Measurements from ENCODE around the gene SLC4A2.
A peak's percentile ranks its signal among the peaks of the same experiment; 100 is the strongest.

Gene SLC4A2

GRCh38 chr7:151064454-151064853, 5.1 kb downstream of the SLC4A2 start:
- DNase-seq, result no peak

GRCh38 chr7:151064993-151065392, 5.6 kb downstream of the SLC4A2 start:
- no peak for DNase-seq

GRCh38 chr7:151065516-151065915, 6.1 kb downstream of the SLC4A2 start:
- DNase-seq, result no peak

GRCh38 chr7:151066273-151066974, 7.0 kb downstream of the SLC4A2 start:
- DNase-seq, result no peak

GRCh38 chr7:151068069-151068773, 8.8 kb downstream of the SLC4A2 start:
- DNase-seq, result no peak

- DNase-seq, result no peak
Measured at GRCh38 chr7:151069841-151070573, 10.6 kb downstream of the SLC4A2 start.

- DNase-seq, result no peak
Measured at GRCh38 chr7:151070574-151070960, 11.2 kb downstream of the SLC4A2 start.

- DNase-seq, result no peak
Measured at GRCh38 chr7:151071032-151071866, 11.9 kb downstream of the SLC4A2 start.

GRCh38 chr7:151073990-151074389, 14.6 kb downstream of the SLC4A2 start:
- DNase-seq, result no peak

GRCh38 chr7:151074817-151075661, 15.7 kb downstream of the SLC4A2 start:
- DNase-seq, result no peak

GRCh38 chr7:151075662-151075971, 16.2 kb downstream of the SLC4A2 start:
- no peak for DNase-seq

GRCh38 chr7:151075978-151076426, 16.6 kb downstream of the SLC4A2 start:
- DNase-seq, result no peak

GRCh38 chr7:151076863-151077704, 17.7 kb downstream of the SLC4A2 start:
- no peak for DNase-seq

- DNase-seq, result no peak
Measured at GRCh38 chr7:151077705-151078232, 18.4 kb downstream of the SLC4A2 start.

GRCh38 chr7:151078233-151079040, 19.0 kb downstream of the SLC4A2 start:
- DNase-seq, result no peak

GRCh38 chr7:151079199-151079910, 20.0 kb downstream of the SLC4A2 start:
- DNase-seq, result no peak

- no peak for DNase-seq
Measured at GRCh38 chr7:151080067-151080521, 20.7 kb downstream of the SLC4A2 start.

GRCh38 chr7:151080522-151081169, 21.3 kb downstream of the SLC4A2 start, which contains the start of gene FASTK:
FASTK (minus strand) TSS chr7:151080809; CDS start chr7:151080766, 43 bp downstream.
- DNase-seq, result peak; percentile 86

Data from COR-L47 (cell line).